Natural killer cell treated with Interleukin-12 subunit alpha and Interleukin-12 subunit beta and Interleukin-15 and Interleukin-18, amount 100 ng/mL, for 72 hours (primary cell): ENCODE measurements around the gene CABP7. TPM values are rescaled to one million over a fixed set of nuclear protein-coding genes. Genes with fewer than 3 reads are reported as not detected.
"Not testable (repeated sequence)": the region's sequence is repeated elsewhere in the genome, so short reads cannot be mapped to it uniquely, and the experiment has no call there.

Source experiments
- ATAC-seq, 2 donors: fragments of 150-1000 bp; cut with Tn5 transposase in 1 of 2; sonication (Bioruptor Pico), chemical (Tn5 transposase) in 1 of 2; 2 replicates each; pipeline ENCODE4 v1.10.0; 2021
- DNase-seq: peaks from one replicate; pipeline ENCODE4 v3.0.0; 2022; ENCODE audit warnings: low spot score
- H3K27ac Mint-ChIP-seq, 2 donors: 1 replicate in 1 of 2; 2 replicates in 1 of 2; pipeline ENCODE4 v1.8.0; 2022; ENCODE audit warnings: mixed read lengths in 2 of 2, mild to moderate bottlenecking in 1 of 2, moderate library complexity in 1 of 2
- H3K27me3 Mint-ChIP-seq, 2 donors: 1 replicate in 1 of 2; 2 replicates in 1 of 2; pipeline ENCODE4 v1.8.0; 2022; ENCODE audit warnings: mixed read lengths in 2 of 2
- H3K36me3 Mint-ChIP-seq: one replicate; pipeline ENCODE4 v1.8.0; 2022; ENCODE audit warnings: mixed read lengths
- H3K4me1 Mint-ChIP-seq, 2 donors: 1 replicate in 1 of 2; 2 replicates in 1 of 2; pipeline ENCODE4 v1.8.0; 2022; ENCODE audit warnings: low read depth in 2 of 2, mixed read lengths in 2 of 2, mild to moderate bottlenecking in 1 of 2
- H3K4me3 Mint-ChIP-seq: one replicate; pipeline ENCODE4 v1.8.0; 2022; ENCODE audit warnings: mixed read lengths
- H3K9me3 Mint-ChIP-seq: 2 replicates; pipeline ENCODE4 v1.8.0; 2022; ENCODE audit warnings: mixed read lengths
- total RNA-seq, 2 donors: library from RNA; stranded (reverse); gene quantifications; one replicate each; pipeline ENCODE4 v1.2.3, GENCODE V29; 2022

CABP7 gene
- total RNA-seq, 2 donors from 2014 or later = 0.07 to 0.17 TPM

DNA sequence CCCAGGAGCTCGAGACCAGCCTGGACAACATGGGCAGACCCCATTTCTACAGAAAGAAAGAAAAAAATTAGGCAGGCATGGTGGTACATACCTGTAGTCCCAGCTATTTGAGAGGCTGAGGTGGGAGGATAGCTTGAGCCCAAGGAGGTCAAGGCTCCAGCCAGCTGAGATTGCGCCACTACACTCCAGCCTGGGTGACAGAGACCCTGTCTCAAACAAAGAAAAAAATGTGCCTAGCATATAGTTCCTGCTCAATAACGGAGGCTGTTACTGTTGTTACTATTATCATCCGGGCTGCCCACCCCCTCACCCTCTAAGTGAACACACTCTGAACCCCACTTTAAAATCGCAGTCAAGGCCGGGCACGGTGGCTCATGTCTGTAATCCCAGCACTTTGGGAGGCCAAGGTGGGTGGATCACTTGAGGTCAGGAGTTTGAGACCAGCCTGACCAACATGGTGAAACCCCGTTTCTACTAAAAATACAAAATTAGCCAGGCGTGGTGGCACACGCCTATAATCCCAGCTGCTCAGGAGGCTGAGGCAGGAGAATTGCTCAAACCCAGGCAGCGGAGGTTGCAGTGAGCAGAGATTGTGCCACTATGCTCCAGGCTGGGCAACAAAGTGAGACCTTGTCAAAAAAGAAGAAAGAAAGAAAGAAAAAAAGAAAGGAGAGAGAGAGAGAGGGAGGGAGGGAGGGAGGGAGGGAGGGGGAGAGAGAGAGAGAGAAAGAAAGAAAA is 35.0 kb downstream of the CABP7 start:
- H3K36me3 Mint-ChIP-seq, H3K27me3 Mint-ChIP-seq, H3K9me3 Mint-ChIP-seq, H3K4me3 Mint-ChIP-seq, DNase-seq, ATAC-seq, H3K27ac Mint-ChIP-seq: not testable (repeated sequence)
- H3K4me1 Mint-ChIP-seq = peaks cover 23 to 24% of the 10 kb centered on the region in 2 donors

DNA sequence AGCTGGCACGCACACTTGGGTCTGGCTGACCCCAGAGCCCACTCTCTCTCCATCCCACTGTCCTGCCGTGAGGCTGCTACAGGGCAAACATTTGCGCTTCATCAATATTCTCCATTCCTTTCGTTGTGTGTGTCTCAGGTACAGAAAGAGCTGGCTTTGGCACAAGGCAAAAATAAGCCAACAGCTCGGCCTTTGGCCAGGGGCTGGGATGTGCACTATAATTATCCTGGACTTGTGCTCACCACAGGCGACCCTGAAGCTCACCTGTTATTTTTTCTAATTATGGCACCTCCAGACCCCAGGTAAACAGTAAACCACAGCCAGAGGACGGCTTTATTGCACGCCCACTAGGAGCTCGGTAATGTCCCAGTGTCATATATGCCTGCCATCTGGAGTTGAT is 36.1 kb downstream of the CABP7 start:
- Mint-ChIP-seq H3K27ac (no peak overlapping the region), H3K9me3 (no peaks in the 10 kb centered on the region), H3K27me3 (no peaks in the 10 kb centered on the region), H3K4me1 (peaks cover 13 to 14% of the 10 kb centered on the region in 2 donors), H3K36me3 (no peaks in the 10 kb centered on the region), H3K4me3 (no peak overlapping the region)
- DNase-seq (no peak), ATAC-seq (no peak)

DNA sequence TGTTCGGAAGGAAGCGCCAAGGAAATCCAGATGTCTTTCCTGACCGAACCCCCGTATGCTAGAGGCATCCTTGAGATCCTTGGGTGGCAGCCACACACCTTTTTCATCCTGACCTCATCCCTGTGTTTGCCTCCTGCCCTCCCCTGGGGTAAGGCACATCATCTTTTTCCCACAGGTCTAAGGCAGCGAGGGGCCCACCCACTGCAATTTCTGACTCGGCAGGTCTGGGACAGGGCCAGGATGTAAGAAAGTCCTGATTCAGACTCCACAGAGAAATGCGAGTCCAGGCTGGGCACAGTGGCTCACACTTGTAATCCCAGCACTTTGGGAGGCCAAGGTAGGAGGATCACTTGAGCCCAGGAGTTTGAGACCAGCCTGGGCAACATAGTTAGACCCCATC is 36.5 kb downstream of the CABP7 start:
- H3K4me1 Mint-ChIP-seq = peaks cover 9% of the 10 kb centered on the region in 2 donors
- H3K36me3 Mint-ChIP-seq = no peaks in the 10 kb centered on the region
- H3K9me3 Mint-ChIP-seq = no peaks in the 10 kb centered on the region
- no peak overlapping the region for H3K27ac Mint-ChIP-seq
- no peak overlapping the region for H3K4me3 Mint-ChIP-seq
- H3K27me3 Mint-ChIP-seq = no peaks in the 10 kb centered on the region
- no peak for DNase-seq
- no peak for ATAC-seq

DNA sequence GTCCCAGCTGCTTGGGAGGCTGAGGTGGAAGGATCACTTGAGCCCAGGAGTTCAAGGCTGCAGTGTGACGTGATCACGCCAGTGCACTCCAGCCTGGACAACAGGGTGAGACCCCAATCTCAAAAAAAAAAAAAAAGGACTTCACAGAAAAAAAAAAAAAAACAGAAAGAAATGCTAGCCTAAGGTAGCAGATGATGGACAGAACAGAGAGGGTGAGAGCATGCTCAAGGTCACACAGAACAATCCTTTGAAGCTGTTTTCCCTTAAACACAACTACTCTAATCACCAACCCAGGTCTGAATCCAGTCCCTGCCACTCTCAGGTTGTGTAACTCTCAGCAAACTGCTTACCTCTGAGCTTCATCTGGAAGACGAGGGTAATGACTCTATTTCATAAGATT is 37.3 kb downstream of the CABP7 start:
- no peak for ATAC-seq
- H3K9me3 Mint-ChIP-seq = no peaks in the 10 kb centered on the region
- DNase-seq = no peak
- no peaks in the 10 kb centered on the region for H3K27me3 Mint-ChIP-seq
- H3K4me3 Mint-ChIP-seq = no peak overlapping the region
- no peaks in the 10 kb centered on the region for H3K36me3 Mint-ChIP-seq
- no peak overlapping the region for H3K27ac Mint-ChIP-seq
- peaks cover 3% of the 10 kb centered on the region in 2 donors for H3K4me1 Mint-ChIP-seq

DNA sequence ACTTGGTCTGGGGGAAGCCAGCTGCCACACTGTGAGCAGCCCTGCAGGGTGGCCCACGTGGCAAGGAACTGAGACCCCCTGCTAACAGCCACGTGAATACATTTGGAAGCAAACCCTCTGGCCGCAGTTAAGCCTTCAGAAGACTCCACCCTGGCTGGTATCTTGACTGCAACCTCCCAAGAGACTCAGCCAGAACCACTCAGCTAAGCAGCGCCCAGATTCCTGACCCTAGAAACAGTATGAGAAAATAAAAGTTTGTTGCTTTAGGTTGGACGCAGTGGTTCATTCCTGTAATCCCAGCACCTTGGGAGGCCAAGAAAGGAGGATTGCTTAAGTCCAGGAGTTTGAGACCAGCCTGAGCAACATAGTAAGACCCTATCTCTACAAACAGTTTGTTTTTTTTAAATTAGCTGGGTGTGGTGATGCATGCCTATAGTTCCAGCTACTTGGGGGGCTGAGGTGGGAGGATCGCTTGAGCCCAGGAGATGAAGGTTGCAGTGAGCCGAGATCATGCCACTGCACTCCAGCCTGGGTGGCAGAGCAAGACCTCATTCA is 38.3 kb downstream of the CABP7 start:
- ATAC-seq = no peak
- H3K4me1 Mint-ChIP-seq = peaks cover 0 to 3% of the 10 kb centered on the region in 2 donors
- DNase-seq = no peak
- no peak overlapping the region for H3K27ac Mint-ChIP-seq
- no peaks in the 10 kb centered on the region for H3K27me3 Mint-ChIP-seq
- H3K9me3 Mint-ChIP-seq = no peaks in the 10 kb centered on the region
- no peak overlapping the region for H3K4me3 Mint-ChIP-seq
- H3K36me3 Mint-ChIP-seq = no peaks in the 10 kb centered on the region

DNA sequence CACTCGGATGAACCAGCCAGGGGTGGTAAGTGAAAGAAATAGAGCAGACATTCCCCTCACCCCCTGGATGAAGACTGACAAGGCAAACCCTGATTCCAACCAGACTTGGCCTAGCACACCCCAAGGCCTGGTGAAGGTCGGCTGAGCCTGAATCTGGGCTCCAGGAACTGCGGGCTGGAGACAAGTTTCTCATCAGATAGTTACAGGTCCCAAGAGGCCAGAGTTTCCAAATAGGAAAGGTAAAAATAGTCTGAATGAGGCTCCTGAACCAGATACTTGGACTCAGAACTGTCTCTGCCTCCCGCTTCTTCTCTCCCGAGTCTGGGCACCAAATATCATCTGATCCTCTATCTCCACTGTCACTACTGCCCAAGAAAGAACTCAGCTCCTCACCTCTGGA is 39.2 kb downstream of the CABP7 start:
- Mint-ChIP-seq H3K27ac (no peak overlapping the region), H3K27me3 (no peaks in the 10 kb centered on the region), H3K4me1 (peaks cover 0 to 3% of the 10 kb centered on the region in 2 donors), H3K9me3 (no peaks in the 10 kb centered on the region), H3K36me3 (no peaks in the 10 kb centered on the region), H3K4me3 (no peak overlapping the region)
- no peak for DNase-seq
- ATAC-seq = no peak

DNA sequence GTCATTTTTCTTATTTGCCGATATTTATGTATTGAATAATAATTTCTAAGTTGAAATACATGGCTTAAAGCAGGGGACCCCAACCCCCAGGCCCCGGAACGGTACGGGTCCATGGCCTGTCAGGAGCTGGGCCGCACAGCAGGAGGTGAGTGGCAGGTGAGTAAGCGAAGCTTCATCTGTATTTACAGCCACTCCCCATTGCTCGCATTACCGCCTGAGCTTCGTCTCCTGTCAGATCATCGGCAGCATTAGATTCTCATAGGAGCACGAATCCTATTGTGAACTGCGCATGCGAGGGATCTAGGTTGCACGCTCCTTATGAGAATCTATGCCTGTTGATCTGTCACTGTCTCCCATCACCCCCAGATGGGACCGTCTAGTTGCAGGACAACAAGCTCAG is 42.5 kb downstream of the CABP7 start:
- Mint-ChIP-seq H3K4me3 (no peak overlapping the region), H3K36me3 (no peaks in the 10 kb centered on the region), H3K27me3 (no peaks in the 10 kb centered on the region), H3K27ac (no peak overlapping the region), H3K4me1 (peaks cover 13 to 18% of the 10 kb centered on the region in 2 donors), H3K9me3 (no peaks in the 10 kb centered on the region)
- ATAC-seq (no peak), DNase-seq (no peak)

DNA sequence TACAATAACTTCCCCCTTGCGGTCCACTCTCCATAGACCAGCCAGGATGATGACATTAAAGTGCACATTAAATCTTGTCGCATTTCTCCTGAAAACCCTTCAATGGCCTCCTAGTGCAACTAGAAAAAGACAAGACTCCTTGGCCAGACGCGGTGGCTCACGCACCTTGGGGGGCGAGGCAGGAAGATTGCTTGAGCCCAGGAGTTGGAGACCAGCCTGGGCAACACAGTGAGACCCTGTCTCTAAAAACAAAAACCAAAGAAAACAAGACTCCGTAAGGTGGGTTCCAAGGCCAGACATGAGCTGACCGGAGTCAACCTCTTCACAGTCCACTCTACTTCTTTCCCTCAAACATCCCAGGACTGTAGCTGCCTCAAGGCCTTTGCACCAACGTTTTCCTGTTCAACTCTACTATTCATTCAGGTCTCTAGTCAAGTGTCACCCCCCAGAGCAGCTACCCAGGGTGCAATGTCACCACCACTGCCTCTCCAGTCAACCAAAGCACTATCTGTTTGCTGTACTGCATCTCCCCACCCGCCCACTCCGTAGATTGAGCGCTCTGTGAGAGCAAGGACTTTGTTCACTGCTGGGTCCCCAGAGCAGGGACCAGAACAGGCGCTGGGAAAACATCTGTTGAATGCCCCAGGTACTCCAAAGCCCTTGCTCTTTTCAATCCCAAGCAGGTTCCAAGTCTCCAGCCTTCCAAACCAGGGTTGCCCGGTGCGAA is 46.3 kb downstream of the CABP7 start:
- no peaks in the 10 kb centered on the region for H3K9me3 Mint-ChIP-seq
- peaks cover 22 to 32% of the 10 kb centered on the region in 2 donors for H3K4me1 Mint-ChIP-seq
- ATAC-seq (peak in 1 of 2 donors; percentile 26), DNase-seq (no peak)
- peak overlapping the region; percentile 99 for H3K27ac Mint-ChIP-seq
- H3K4me3 Mint-ChIP-seq = peak overlapping the region; percentile 97
- no peaks in the 10 kb centered on the region for H3K27me3 Mint-ChIP-seq
- H3K36me3 Mint-ChIP-seq = peaks cover 4% of the 10 kb centered on the region

DNA sequence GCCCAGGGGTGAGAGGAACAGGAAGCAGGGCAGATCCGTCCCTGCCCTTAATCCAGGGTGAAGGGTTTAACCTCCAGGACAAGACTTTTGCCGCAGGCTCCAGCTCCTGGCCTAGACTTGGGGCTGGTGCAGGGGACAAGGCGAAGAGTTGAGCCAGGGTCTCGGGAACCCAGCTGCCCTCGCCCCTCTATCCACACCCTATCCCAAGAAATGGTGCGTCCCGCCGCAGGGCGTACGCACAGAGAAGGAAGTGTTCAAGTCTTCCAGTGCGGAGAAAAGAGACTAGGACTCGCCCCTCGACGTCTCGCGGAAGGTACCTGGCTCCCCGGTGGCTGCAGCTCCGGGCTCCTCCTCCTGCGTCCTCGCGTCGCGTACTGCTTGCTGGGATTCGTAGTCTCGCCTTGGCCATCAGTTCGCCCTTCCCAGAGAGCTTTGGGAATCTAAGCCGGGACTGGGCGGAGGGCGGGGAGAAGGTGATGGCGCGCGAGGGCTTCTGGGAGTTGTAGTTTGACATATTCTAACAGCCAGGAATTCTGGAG is 46.9 kb downstream of the CABP7 start, which contains the start of gene ZMAT5:
TSS of gene ZMAT5 (minus strand) at position 376 of the 539 bp plus-strand sequence. CDS start 18,463 bp downstream, outside the sequence.
- Mint-ChIP-seq H3K9me3 (no peaks in the 10 kb centered on the region), H3K4me3 (peak within 1 kb of the TSS; percentile 97), H3K36me3 (peaks cover 4% of the 10 kb centered on the region), H3K27ac (peak within 1 kb of the TSS; percentile 99), H3K4me1 (peaks cover 22 to 32% of the 10 kb centered on the region in 2 donors), H3K27me3 (no peaks in the 10 kb centered on the region)
- peak; percentile 92 for DNase-seq
- ATAC-seq = peak; percentile 96 to 98

DNA sequence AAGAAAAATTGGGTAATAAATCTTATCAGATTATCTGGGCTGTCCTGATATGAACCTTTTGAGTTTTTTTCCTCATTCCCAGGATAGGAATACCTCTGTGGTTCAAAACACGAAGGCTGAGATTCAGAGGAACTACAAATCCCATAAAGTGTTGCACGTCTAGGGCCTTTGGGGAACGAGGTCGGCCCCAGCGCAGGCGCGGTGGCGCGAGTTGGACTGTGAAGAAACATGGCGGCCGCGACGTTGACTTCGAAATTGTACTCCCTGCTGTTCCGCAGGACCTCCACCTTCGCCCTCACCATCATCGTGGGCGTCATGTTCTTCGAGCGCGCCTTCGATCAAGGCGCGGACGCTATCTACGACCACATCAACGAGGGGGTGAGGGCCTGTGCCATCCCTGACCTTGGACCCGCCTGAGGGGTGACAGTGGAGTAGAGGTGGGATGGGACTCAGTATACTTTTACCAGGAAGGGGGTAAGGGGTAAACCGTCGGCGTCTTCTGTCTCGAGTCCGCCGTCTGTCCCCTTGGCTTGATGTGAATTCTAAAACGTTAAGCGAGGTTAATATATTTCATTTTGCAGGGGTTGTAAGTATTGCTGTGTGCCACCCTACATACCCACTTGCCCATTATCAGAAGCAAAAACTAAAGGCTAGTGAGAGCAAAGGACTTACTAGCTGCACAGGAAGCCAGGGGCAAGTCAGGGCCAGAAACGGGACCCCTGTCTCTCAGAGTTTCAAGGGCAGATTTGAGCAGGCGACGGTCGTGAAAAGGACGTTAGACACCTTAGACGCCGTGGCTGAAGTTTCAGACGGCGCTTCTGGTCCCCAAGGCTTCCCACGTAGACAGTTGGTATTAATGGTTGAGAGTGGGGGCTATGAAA is 47.6 kb downstream of the CABP7 start, which contains the start of gene UQCR10:
TSS of gene UQCR10 (plus strand) at position 199 of the 881 bp plus-strand sequence. CDS start at position 229, 30 bp downstream.
- Mint-ChIP-seq H3K4me1 (peaks cover 22 to 32% of the 10 kb centered on the region in 2 donors), H3K36me3 (peaks cover 4% of the 10 kb centered on the region), H3K27me3 (no peaks in the 10 kb centered on the region), H3K9me3 (no peaks in the 10 kb centered on the region), H3K27ac (peak within 1 kb of the TSS; percentile 99), H3K4me3 (peak within 1 kb of the TSS; percentile 97)
- ATAC-seq (peak; percentile 89 to 91), DNase-seq (peak; percentile 95)

DNA sequence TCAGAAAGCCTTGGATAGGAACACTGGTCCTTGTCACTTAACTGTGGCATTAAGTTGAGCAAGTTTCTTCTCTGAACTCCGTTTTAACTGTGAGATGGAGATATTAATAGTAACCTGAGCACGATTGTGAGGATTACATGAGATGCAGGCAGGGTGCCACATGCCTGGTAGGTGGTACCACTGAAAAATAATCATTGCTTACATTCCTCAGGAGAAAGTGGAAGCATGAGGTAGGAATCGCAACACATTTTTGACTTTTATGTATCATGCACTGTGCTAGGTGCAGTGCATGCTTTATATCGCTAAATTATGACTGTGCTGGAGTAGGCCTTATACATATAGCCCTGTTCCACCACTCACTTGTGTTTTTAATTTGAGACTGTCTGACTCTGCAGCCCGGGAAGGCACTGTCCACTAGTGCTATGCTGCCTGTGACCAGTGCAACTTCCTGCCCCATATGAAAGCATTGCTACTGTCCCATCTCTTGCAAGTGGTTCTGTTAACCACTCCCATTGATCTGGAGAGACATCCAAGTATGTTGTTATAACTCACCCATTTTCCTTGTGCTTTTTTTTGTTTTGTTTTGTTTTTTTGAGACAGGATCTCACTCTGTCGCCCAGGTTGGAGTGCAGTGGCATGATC is 48.4 kb downstream of the CABP7 start:
- DNase-seq (no peak), ATAC-seq (no peak)
- Mint-ChIP-seq H3K4me3 (peak overlapping the region; percentile 97), H3K36me3 (peaks cover 4% of the 10 kb centered on the region), H3K27ac (peak overlapping the region; percentile 99), H3K9me3 (no peaks in the 10 kb centered on the region), H3K4me1 (peaks cover 22 to 32% of the 10 kb centered on the region in 2 donors), H3K27me3 (no peaks in the 10 kb centered on the region)

DNA sequence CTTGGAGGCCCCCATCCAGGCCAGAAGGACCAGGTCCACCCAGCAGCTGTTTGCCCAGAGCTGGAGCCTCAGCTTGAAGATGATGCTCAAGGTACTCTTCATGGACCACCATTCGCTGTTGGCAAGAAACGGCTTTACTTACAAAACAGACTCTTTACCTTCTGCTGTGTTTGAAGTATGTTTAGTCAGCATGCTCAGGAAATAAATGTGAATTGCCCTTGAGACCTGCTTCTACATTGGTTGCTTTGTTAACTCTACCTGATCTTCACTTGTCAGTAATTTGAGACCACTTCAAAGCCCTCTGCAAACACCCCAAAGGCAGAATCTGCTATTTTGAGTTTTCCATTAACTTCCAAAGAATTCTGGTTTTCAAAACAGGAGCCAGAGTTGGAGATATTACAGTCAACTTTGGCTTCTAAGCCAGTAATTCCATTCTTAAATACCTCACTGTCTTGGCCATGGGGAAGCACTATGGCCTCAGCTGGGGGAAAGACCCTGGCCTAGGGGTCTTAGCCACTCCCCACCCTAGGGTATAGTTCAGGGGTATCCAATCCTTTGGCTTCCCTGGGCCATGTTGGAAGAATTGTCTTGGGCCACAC is 50.0 kb downstream of the CABP7 start:
- peaks cover 4% of the 10 kb centered on the region for H3K36me3 Mint-ChIP-seq
- H3K4me1 Mint-ChIP-seq = peaks cover 22 to 32% of the 10 kb centered on the region in 2 donors
- no peaks in the 10 kb centered on the region for H3K27me3 Mint-ChIP-seq
- ATAC-seq = no peak
- H3K27ac Mint-ChIP-seq = no peak overlapping the region
- H3K9me3 Mint-ChIP-seq = no peaks in the 10 kb centered on the region
- DNase-seq = no peak
- no peak overlapping the region for H3K4me3 Mint-ChIP-seq
